ENCODE data around the gene BICD2.
A peak's percentile ranks its signal among the peaks of the same experiment; 100 is the strongest.

The BICD2 gene

GRCh38 chr9:92747459-92748232 is 17.0 kb downstream of the BICD2 start:
- no peak for TF ChIP-seq CTCF (IDR thresholded peaks at IDR 0.05; ENCODE audit: unreplicated experiment in 3 of 3)
- peaks cover 67% of the 10 kb centered on the region for H3K4me1 Mint-ChIP-seq
- peaks cover 19% of the 10 kb centered on the region for H3K36me3 Mint-ChIP-seq (ENCODE audit: low read depth)
- H3K27me3 Mint-ChIP-seq (ENCODE audit: low read depth), result no peaks in the 10 kb centered on the region
- peak overlapping the region in 1 of 3 experiments; percentile 13 for H3K4me3 Mint-ChIP-seq
- peak overlapping the region; percentile 37 to 89 (median 69) for H3K27ac Mint-ChIP-seq
- H3K9me3 Mint-ChIP-seq, result peaks cover 10% of the 10 kb centered on the region

DNA sequence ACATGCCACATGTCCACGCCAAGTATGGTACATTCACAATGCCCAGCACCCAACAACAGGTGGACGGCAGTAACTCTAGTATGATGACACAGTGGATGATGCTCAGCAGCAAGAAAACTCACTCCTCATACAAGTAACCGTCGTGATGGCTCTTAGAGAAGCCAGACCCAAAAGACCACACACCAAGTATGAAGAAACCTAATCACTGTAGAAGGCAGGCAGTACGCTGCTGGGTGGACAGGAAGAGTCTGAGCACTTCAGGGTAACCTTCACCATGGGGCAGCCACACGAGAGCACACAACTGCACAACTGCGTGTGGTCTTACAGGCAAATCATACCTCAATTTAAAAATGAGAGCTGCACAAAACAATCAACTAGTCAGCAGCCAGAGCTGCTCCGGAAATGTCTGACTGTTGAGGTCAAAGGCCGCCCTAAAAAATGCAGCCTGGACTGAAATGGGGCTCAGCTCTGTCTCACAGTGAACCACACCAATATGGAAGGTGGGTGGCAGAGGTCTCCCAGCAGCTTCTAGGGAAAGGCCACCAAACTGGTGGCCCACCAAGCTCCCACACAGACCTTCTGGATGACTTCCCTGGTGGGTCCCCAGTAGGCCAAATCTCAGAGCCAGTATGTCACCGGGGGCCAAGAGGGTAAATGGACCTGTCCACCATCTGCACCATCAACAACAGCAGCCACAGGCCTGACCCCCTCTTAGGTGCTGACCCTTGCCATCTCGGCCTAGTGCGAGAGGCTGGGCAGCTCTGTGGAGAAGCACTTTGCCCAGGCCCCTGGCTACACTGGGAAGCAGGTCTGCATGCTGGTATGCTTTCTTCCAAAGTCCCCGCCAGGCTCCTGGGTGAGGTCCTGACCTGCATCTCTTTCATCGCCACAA is 17.8 kb downstream of the BICD2 start:
- H3K36me3 Mint-ChIP-seq (ENCODE audit: low read depth), result peaks cover 11% of the 10 kb centered on the region
- peaks cover 5% of the 10 kb centered on the region for H3K9me3 Mint-ChIP-seq
- H3K27me3 Mint-ChIP-seq (ENCODE audit: low read depth), result no peaks in the 10 kb centered on the region
- peak overlapping the region in 1 of 3 experiments; percentile 37 for H3K4me3 Mint-ChIP-seq
- no peak for TF ChIP-seq CTCF (IDR thresholded peaks at IDR 0.05; ENCODE audit: unreplicated experiment in 3 of 3)
- peaks cover 64% of the 10 kb centered on the region for H3K4me1 Mint-ChIP-seq
- peak overlapping the region; percentile 86 to 90 (median 89) for H3K27ac Mint-ChIP-seq

DNA sequence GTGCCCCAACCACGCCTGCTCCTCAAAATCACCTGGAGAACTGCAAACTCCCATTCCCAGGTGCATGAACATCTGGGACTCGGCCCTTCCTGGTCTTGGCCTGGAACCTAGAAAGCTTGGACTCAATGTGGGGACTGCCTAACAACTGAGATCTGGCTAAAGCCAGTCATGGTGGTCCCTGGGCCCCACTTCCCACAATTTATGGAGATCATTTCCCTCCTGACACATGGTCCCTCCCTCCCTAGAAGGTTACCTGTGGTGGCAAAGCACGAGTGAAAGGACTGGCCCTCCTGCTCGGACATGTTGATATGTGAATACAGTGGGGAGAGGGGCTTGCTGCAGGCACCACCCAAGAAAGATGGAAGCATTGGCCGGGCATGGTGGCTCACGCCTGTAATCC is 18.8 kb downstream of the BICD2 start:
- Mint-ChIP-seq H3K4me1 (peaks cover 73% of the 10 kb centered on the region), H3K27me3 (ENCODE audit: low read depth) (no peaks in the 10 kb centered on the region), H3K36me3 (ENCODE audit: low read depth) (peaks cover 6% of the 10 kb centered on the region), H3K9me3 (peaks cover 3% of the 10 kb centered on the region), H3K27ac (no peak overlapping the region), H3K4me3 (no peak overlapping the region)
- TF ChIP-seq CTCF (IDR thresholded peaks at IDR 0.05; ENCODE audit: unreplicated experiment in 3 of 3), result no peak

DNA sequence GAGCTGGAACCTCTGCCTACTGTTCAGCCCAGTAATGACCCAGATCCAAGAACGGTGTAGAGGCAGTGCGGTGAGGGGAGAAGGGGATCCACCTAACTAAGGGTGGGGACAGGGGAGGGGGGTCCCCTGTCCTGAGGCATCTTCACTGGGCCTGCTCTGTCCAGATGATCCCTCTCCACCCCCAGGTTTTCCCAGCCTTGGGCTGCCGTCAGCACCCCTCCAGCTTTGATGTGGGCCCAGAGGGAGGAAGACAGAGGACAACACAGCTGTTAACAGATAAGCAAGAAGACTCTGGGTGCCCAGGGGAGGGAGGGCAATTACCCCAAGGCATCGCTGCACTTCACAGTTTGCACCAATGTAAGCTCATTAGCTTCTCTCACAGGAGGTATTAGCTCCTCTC is 19.3 kb downstream of the BICD2 start:
- Mint-ChIP-seq H3K36me3 (ENCODE audit: low read depth) (peaks cover 1% of the 10 kb centered on the region), H3K4me3 (no peak overlapping the region), H3K27me3 (ENCODE audit: low read depth) (no peaks in the 10 kb centered on the region), H3K4me1 (peaks cover 75% of the 10 kb centered on the region), H3K27ac (peak overlapping the region in 1 of 3 experiments; percentile 39), H3K9me3 (peaks cover under 1% of the 10 kb centered on the region)
- no peak for TF ChIP-seq CTCF (IDR thresholded peaks at IDR 0.05; ENCODE audit: unreplicated experiment in 3 of 3)

GRCh38 chr9:92740969-92741368 is 23.7 kb downstream of the BICD2 start:
- no peaks in the 10 kb centered on the region for H3K36me3 Mint-ChIP-seq (ENCODE audit: low read depth)
- H3K27ac Mint-ChIP-seq, result no peak overlapping the region
- no peak for TF ChIP-seq CTCF (IDR thresholded peaks at IDR 0.05; ENCODE audit: unreplicated experiment in 3 of 3)
- H3K9me3 Mint-ChIP-seq, result no peaks in the 10 kb centered on the region
- H3K4me1 Mint-ChIP-seq, result peaks cover 67% of the 10 kb centered on the region
- no peak overlapping the region for H3K4me3 Mint-ChIP-seq
- no peaks in the 10 kb centered on the region for H3K27me3 Mint-ChIP-seq (ENCODE audit: low read depth)
